ENCODE results near the gene TSPEAR. TPM values are rescaled to one million over a fixed set of nuclear protein-coding genes. Genes with fewer than 3 reads are reported as not detected.
"Not testable (repeated sequence)": the region's sequence is repeated elsewhere in the genome, so short reads cannot be mapped to it uniquely, and the experiment has no call there.

The TSPEAR gene
- total RNA-seq, 4 donors from 2014 or later = 0.18 to 0.69 (median 0.51) TPM; not detected in 1

DNA sequence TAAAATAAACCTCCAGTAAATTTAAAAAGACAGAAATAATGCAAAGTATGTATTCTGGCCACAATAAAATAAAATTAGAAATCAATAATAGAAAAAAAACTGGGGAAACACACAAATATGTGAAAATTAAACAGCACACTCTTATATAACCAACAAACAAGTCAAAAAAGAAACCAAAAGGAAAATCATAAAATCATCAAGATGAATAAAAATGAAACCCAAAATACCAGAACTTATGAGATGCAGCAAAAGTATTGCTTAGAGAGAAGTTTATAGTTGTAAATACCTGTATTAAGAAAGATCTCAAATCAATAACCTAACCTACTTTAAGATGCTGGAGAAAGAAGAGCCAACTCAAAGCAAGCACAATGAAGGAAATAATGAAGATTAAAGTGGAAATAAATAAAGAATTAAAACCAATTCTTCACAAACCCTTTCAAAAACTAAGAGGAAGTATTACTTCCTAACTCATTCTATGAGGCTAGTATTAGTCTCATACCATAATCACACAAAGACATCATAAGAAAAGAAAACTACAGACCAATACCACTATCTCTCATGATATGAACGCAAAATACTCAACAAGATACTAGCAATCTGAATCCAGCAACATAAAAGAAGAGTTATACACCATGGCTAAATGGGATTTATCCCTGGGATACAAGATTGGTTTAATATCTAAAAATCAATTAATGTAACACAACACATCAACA is 146.3 kb downstream of the TSPEAR start:
- no peaks in the 10 kb centered on the region for H3K4me1 ChIP-seq
- H3K36me3 ChIP-seq = no peaks in the 10 kb centered on the region
- no peak for TF ChIP-seq CTCF (IDR thresholded peaks at IDR 0.05)
- no peak for TF ChIP-seq POLR2A (IDR thresholded peaks at IDR 0.05)
- H3K27me3 ChIP-seq = no peaks in the 10 kb centered on the region
- H3K9me3 ChIP-seq = peaks cover 0 to 3% of the 10 kb centered on the region in 2 donors
- no peak overlapping the region for H3K4me3 ChIP-seq
- intact Hi-C loops (cut with DNase I; ENCODE audit: low total_unique reads) = no loop called here
- H3K27ac ChIP-seq = no peak overlapping the region
- no peak for DNase-seq

DNA sequence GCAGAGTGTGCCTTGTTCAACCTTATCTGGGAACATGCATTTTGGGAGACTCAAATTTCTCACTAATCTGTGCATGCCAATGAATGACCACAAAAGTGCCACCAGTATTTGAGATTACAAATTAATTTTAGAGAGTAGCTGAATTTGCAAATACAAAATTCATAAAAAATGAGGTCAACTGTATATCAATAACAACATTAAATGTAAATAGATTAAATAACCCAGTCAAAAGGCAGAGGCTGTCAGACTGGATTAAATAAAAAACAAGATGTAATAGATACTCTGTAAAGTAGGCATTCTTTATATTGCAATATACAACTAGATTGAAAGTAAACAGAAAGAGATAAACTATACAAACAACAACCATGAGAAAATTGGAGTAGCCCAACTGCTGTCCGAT is 147.3 kb downstream of the TSPEAR start:
- TF ChIP-seq POLR2A (IDR thresholded peaks at IDR 0.05) (no peak), CTCF (IDR thresholded peaks at IDR 0.05) (no peak)
- no peak overlapping the region for H3K27ac ChIP-seq
- no peak overlapping the region for H3K4me3 ChIP-seq
- no peaks in the 10 kb centered on the region for H3K27me3 ChIP-seq
- no peaks in the 10 kb centered on the region for H3K4me1 ChIP-seq
- no peaks in the 10 kb centered on the region for H3K36me3 ChIP-seq
- peaks cover 0 to 3% of the 10 kb centered on the region in 2 donors for H3K9me3 ChIP-seq
- DNase-seq = no peak
- intact Hi-C loops (cut with DNase I; ENCODE audit: low total_unique reads) = no loop called here

DNA sequence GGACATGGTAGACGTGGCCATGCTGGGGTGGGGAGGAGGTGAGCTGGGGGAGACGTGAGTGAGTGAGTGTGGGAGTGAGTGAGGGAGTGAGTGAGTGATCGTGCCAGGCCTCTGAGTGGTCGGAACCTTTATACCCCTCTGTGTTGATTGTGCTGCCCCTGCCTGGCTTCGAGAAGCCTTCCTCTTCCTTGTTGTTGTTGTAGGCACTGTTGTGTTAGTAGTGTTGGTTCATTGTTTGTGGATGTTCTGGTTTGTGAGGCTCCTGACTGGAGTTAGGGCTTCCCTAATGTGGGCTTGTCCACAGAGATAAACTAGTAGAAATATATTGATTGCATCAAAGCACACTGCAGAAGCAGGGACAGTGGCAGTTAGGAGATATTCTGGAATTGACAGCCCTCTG is 152.7 kb downstream of the TSPEAR start, which contains the start of gene KRTAP10-3:
TSS of gene KRTAP10-3 (minus strand) at position 101 of the 400 bp plus-strand sequence. CDS start at position 21, 80 bp downstream.
- DNase-seq = no peak
- TF ChIP-seq POLR2A (IDR thresholded peaks at IDR 0.05) (no peak), CTCF (IDR thresholded peaks at IDR 0.05) (no peak)
- H3K27ac ChIP-seq = no peak within 1 kb of the TSS
- no peaks in the 10 kb centered on the region for H3K4me1 ChIP-seq
- H3K9me3 ChIP-seq = peaks cover 0 to 3% of the 10 kb centered on the region in 2 donors
- no peaks in the 10 kb centered on the region for H3K36me3 ChIP-seq
- H3K4me3 ChIP-seq = no peak within 1 kb of the TSS
- intact Hi-C loops (cut with DNase I; ENCODE audit: low total_unique reads) = no loop called here
- H3K27me3 ChIP-seq = no peaks in the 10 kb centered on the region

GRCh38 chr21:44558329-44558675 is 153.1 kb downstream of the TSPEAR start:
- DNase-seq; H3K27ac ChIP-seq; H3K27me3 ChIP-seq; H3K36me3 ChIP-seq; intact Hi-C loops (cut with DNase I; ENCODE audit: low total_unique reads); H3K4me3 ChIP-seq; H3K4me1 ChIP-seq; H3K9me3 ChIP-seq: not testable (repeated sequence)

DNA sequence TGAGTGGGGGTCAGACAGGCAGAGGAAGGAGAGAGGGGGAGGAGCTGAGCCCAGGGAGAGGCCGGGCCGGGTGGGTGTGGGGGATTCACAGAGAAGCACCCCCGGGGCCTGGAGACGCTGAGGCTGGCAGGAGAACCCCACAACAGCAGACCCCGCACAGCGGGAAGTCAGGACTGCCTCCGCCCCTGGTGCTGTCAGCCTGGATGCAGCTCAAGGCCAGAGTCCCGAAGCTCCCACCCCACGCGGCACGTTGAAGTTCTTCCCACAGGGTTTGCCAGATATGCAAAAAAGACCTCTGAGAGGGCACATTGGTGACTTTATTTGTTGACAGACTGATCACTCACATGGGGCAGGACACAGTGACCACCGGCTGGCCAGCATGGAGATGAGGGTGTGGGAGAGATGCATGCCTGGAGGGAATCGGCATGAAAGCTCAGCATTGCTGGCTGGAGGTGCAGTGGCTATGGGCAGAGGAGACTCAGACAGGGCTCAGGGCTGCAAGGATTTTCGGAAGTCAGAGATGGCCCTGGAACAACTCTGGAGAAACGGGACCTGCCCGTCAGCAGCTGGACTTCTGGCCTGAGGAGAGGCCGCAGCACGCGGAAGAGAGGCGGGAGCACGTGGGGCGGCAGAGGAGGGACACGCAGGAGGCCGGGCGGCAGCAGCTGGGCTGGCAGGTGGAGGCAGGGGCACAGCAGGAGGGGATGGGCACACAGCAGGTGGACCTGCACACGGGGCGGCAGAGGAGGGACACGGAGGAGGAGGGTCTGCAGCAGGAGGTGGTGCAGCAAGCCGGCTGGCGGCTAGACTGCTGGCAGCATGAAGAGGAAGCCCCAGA is 153.7 kb downstream of the TSPEAR start:
- Histone ChIP-seq H3K36me3 (no peaks in the 10 kb centered on the region), H3K27ac (no peak overlapping the region), H3K27me3 (no peaks in the 10 kb centered on the region), H3K4me1 (no peaks in the 10 kb centered on the region), H3K4me3 (no peak overlapping the region), H3K9me3 (peaks cover 0 to 3% of the 10 kb centered on the region in 2 donors)
- TF ChIP-seq CTCF (IDR thresholded peaks at IDR 0.05) = no peak
- TF ChIP-seq POLR2A (IDR thresholded peaks at IDR 0.05) = no peak
- no peak for DNase-seq
- intact Hi-C loops (cut with DNase I; ENCODE audit: low total_unique reads) = no loop called here
